Measurements from ENCODE around the gene NUDT3.

Gene NUDT3

GRCh38 chr6:34392497-34393190 is at the start of gene NUDT3:
Gene NUDT3 (minus strand): TSS chr6:34392669. CDS start chr6:34392362, 307 bp downstream.
- peak; percentile 73 for TF ChIP-seq CTCF (IDR thresholded peaks at IDR 0.05)
- no peak for TF ChIP-seq ZFX (IDR thresholded peaks at IDR 0.05; ENCODE audit: borderline replicate concordance)
- peak within 1 kb of the TSS; percentile 72 for H3K27ac ChIP-seq

- no peak overlapping the region for H3K27ac ChIP-seq
- TF ChIP-seq CTCF (IDR thresholded peaks at IDR 0.05), result no peak
- TF ChIP-seq ZFX (IDR thresholded peaks at IDR 0.05; ENCODE audit: borderline replicate concordance), result no peak
Observed at GRCh38 chr6:34441526-34441925, 49.1 kb upstream of the NUDT3 start.

- TF ChIP-seq ZFX (IDR thresholded peaks at IDR 0.05; ENCODE audit: borderline replicate concordance), result no peak
- no peak for TF ChIP-seq CTCF (IDR thresholded peaks at IDR 0.05)
- H3K27ac ChIP-seq, result no peak overlapping the region
Observed at GRCh38 chr6:34439442-34439841, 47.0 kb upstream of the NUDT3 start.

GRCh38 chr6:34438705-34439104 is 46.2 kb upstream of the NUDT3 start:
- TF ChIP-seq CTCF (IDR thresholded peaks at IDR 0.05), result no peak
- no peak for TF ChIP-seq ZFX (IDR thresholded peaks at IDR 0.05; ENCODE audit: borderline replicate concordance)
- H3K27ac ChIP-seq, result no peak overlapping the region

GRCh38 chr6:34437644-34437970 is 45.1 kb upstream of the NUDT3 start:
- no peak for TF ChIP-seq CTCF (IDR thresholded peaks at IDR 0.05)
- no peak for TF ChIP-seq ZFX (IDR thresholded peaks at IDR 0.05; ENCODE audit: borderline replicate concordance)
- H3K27ac ChIP-seq, result no peak overlapping the region

- no peak overlapping the region; the same call in 1 of the 2 replicates for H3K27ac ChIP-seq
- no peak for TF ChIP-seq ZFX (IDR thresholded peaks at IDR 0.05; ENCODE audit: borderline replicate concordance)
- TF ChIP-seq CTCF (IDR thresholded peaks at IDR 0.05), result no peak
Observed at GRCh38 chr6:34436803-34437643, 44.6 kb upstream of the NUDT3 start.

GRCh38 chr6:34435916-34436315 is 43.4 kb upstream of the NUDT3 start:
- TF ChIP-seq CTCF (IDR thresholded peaks at IDR 0.05), result no peak
- no peak for TF ChIP-seq ZFX (IDR thresholded peaks at IDR 0.05; ENCODE audit: borderline replicate concordance)
- peak overlapping the region; percentile 43 for H3K27ac ChIP-seq

Measured in 22Rv1 (cell line).